A549 (cell line): Measurements from ENCODE around the gene GLRA3. TPM values are rescaled to one million over a fixed set of nuclear protein-coding genes. Genes with fewer than 3 reads are reported as not detected.

Source experiments
- ATAC-seq, 2 experiments: fragments of 200-7000 bp in 1 of 2; fragments of >200 bp in 1 of 2; cut with Nextera tagmentation in 1 of 2; cut with Tn5 transposase in 1 of 2; 3 replicates each; pipeline versions ENCODE4 v1.8.0 to v1.9.1; 2018 to 2020; ENCODE audit warnings: mild to moderate bottlenecking in 1 of 2, moderate library complexity in 1 of 2
- CTCF ChIA-PET: fragments of 300-600 bp; sonication (Branson Sonifier 250); formaldehyde crosslinking; extraction: SDS; loops from one replicate; lab custom pipeline; 2021; ENCODE audit warnings: antibody characterized with exemption, inconsistent platforms; lab: Yijun Ruan, JAX
- POLR2A ChIA-PET: fragments of 350-600 bp; formaldehyde crosslinking; extraction: SDS; loops from one replicate; lab custom pipeline; 2021; ENCODE audit warnings: antibody characterized with exemption, inconsistent platforms; lab: Yijun Ruan, JAX
- DNase-seq, 2 experiments: peaks; one replicate each; pipeline versions ENCODE4 v3.0.0 to v3.0.0-alpha.2; 2011 to 2016; ENCODE audit warnings: low read depth in 1 of 2, low spot score in 1 of 2
- FAIRE-seq: peaks from 2 replicates; lab custom pipeline; 2011; peaks lifted over from hg19 to GRCh38; lab: Jason Lieb, UNC
- H3K27ac ChIP-seq, 2 experiments: fragments of >200 bp; sonication (Bioruptor Twin); formaldehyde crosslinking; 3 replicates each; pipeline ENCODE4 v1.5.1; 2016 to 2017
- H3K4me1 ChIP-seq: fragments of >200 bp; sonication (Bioruptor Twin); formaldehyde crosslinking; 3 replicates; pipeline ENCODE4 v1.6.1; 2016
- H3K4me2 ChIP-seq: fragments of >200 bp; sonication (Bioruptor Twin); formaldehyde crosslinking; 3 replicates; pipeline ENCODE4 v1.6.1; 2016
- H3K4me3 ChIP-seq: fragments of >200 bp; sonication (Bioruptor Twin); formaldehyde crosslinking; 3 replicates; pipeline ENCODE4 v1.5.1; 2016
- H3K9me3 ChIP-seq: fragments of >200 bp; sonication (Bioruptor Twin); formaldehyde crosslinking; 3 replicates; pipeline ENCODE4 v1.6.1; 2016
- BCL3 ChIP-seq: fragments of >200 bp; sonication (Bioruptor Twin); formaldehyde crosslinking; IDR thresholded peaks from 3 replicates; pipeline ENCODE4 v1.6.1; 2016
- BHLHE40 ChIP-seq: IDR thresholded peaks from 2 replicates; pipeline ENCODE4 v1.6.1; 2012; ENCODE audit warnings: low read depth, low read length, inconsistent platforms
- CBX2 ChIP-seq: fragments of 200-600 bp; sonication (generic); IDR thresholded peaks from 2 replicates; pipeline ENCODE4 v1.6.1; 2016; ENCODE audit warnings: low read depth, mild to moderate bottlenecking, borderline replicate concordance
- CBX8 ChIP-seq: fragments of 200-600 bp; sonication (generic); IDR thresholded peaks from 2 replicates; pipeline ENCODE4 v1.6.1; 2016
- CHD2 ChIP-seq: fragments of 150-350 bp; IDR thresholded peaks from 2 replicates; pipeline ENCODE4 v1.6.1; 2014; ENCODE audit warnings: low read length; ENCODE audit not compliant: partially characterized antibody
- E2F6 ChIP-seq: IDR thresholded peaks from 2 replicates; pipeline ENCODE4 v1.6.1; 2012; ENCODE audit warnings: low read depth, borderline replicate concordance
- EP300 ChIP-seq, 2 experiments: fragments of >200 bp; sonication (Bioruptor Twin); formaldehyde crosslinking; IDR thresholded peaks; 2 replicates in 1 of 2; 3 replicates in 1 of 2; pipeline ENCODE4 v1.6.1; 2016 to 2017
- ESRRA ChIP-seq: fragments of 150-350 bp; IDR thresholded peaks from 2 replicates; pipeline ENCODE4 v1.6.1; 2014; ENCODE audit warnings: mild to moderate bottlenecking, low read length, borderline replicate concordance
- GATA3 ChIP-seq: IDR thresholded peaks from 2 replicates; pipeline ENCODE4 v1.6.1; 2012; ENCODE audit warnings: borderline replicate concordance
- HEYL ChIP-seq: fragments of 250-450 bp; sonication (Bioruptor Pico); IDR thresholded peaks from 2 replicates; pipeline ENCODE4 v1.8.0; 2021; ENCODE audit warnings: mild to moderate bottlenecking, moderate library complexity
- HOXB13 ChIP-seq: fragments of 250-450 bp; sonication (Bioruptor Pico); IDR thresholded peaks from 2 replicates; pipeline ENCODE4 v1.5.0; 2020; ENCODE audit warnings: low read depth, mild to moderate bottlenecking, moderate library complexity
- JUNB ChIP-seq: fragments of >200 bp; sonication (Bioruptor Twin); formaldehyde crosslinking; IDR thresholded peaks from 2 replicates; pipeline ENCODE4 v1.6.1; 2016
- KDM5A ChIP-seq: fragments of 200-600 bp; sonication (generic); IDR thresholded peaks from 2 replicates; pipeline ENCODE4 v1.6.1; 2016; ENCODE audit warnings: antibody characterized with exemption, mild to moderate bottlenecking
- MAZ ChIP-seq: fragments of 150-350 bp; IDR thresholded peaks from 2 replicates; pipeline ENCODE4 v1.6.1; 2014; ENCODE audit warnings: antibody characterized with exemption, low read depth, low read length, borderline replicate concordance
- MYC ChIP-seq: IDR thresholded peaks from 2 replicates; pipeline ENCODE4 v1.6.1; 2012; ENCODE audit warnings: mild to moderate bottlenecking, inconsistent platforms, low read length, improper control_type of control experiment, borderline replicate concordance
- NFE2L2 ChIP-seq: fragments of 150-350 bp; conservative IDR thresholded peaks from 2 replicates; pipeline ENCODE4 v1.6.1; 2014; ENCODE audit warnings: low read length
- NPAS2 ChIP-seq: fragments of 250-450 bp; sonication (Bioruptor Pico); IDR thresholded peaks from 2 replicates; pipeline ENCODE4 v1.8.0; 2022; ENCODE audit warnings: mild to moderate bottlenecking, moderate library complexity, borderline replicate concordance
- RARB ChIP-seq: fragments of 250-450 bp; sonication (Bioruptor Pico); IDR thresholded peaks from 2 replicates; pipeline ENCODE4 v1.8.0; 2021; ENCODE audit warnings: mild to moderate bottlenecking, moderate library complexity
- RNF2 ChIP-seq: fragments of 200-600 bp; sonication (generic); IDR thresholded peaks from 2 replicates; pipeline ENCODE4 v1.6.1; 2016; ENCODE audit warnings: low read depth, mild to moderate bottlenecking, antibody characterized with exemption, moderate library complexity, borderline replicate concordance
- SREBF2 ChIP-seq: fragments of 450-650 bp; IDR thresholded peaks from 2 replicates; pipeline ENCODE4 v1.6.1; 2014; ENCODE audit warnings: mild to moderate bottlenecking, moderate library complexity
- TFCP2L1 ChIP-seq: fragments of 250-450 bp; sonication (Bioruptor Pico); IDR thresholded peaks from 2 replicates; pipeline ENCODE4 v1.5.0; 2021; ENCODE audit warnings: mild to moderate bottlenecking
- ZFP36 ChIP-seq: fragments of 450-650 bp; IDR thresholded peaks from 2 replicates; pipeline ENCODE4 v1.6.1; 2014; ENCODE audit warnings: borderline replicate concordance; ENCODE audit not compliant: partially characterized antibody
- ZNF302 ChIP-seq: fragments of 250-450 bp; sonication (Bioruptor Pico); IDR thresholded peaks from 2 replicates; pipeline ENCODE4 v1.9.0; 2021; ENCODE audit warnings: inconsistent platforms, mild to moderate bottlenecking, moderate library complexity
- ZSCAN20 ChIP-seq: fragments of 250-450 bp; sonication (Bioruptor Pico); IDR thresholded peaks from 2 replicates; pipeline ENCODE4 v1.8.0; 2022; ENCODE audit warnings: mild to moderate bottlenecking, moderate library complexity
- WGBS: methylation state at CpG from one replicate; pipeline ENCODE4 v1.1.6; 2017; ENCODE audit errors: missing lambda C conversion rate; 5-methylcytosine and 5-hydroxymethylcytosine counted together
- polyA plus RNA-seq, 4 experiments: library from polyadenylated mRNA; depleted of rRNA in 3 of 4; stranded (reverse); fragments of >200 nt; fragmentation: RNase III in 1 of 4; extraction: RNeasy Plus Mini Kit Qiagen cat#74134 plus additional on column Dnase treatment in 1 of 4; gene quantifications; 2 replicates in 3 of 4; 3 replicates in 1 of 4; pipeline ENCODE4 v1.2.3, GENCODE V29; 2011 to 2017
- TF ChIP-seq, protein P1 (sequence below): fragments of >200 bp; sonication (Bioruptor Twin); formaldehyde crosslinking; IDR thresholded peaks from 2 replicates; pipeline ENCODE4 v1.6.1; 2016
- TF ChIP-seq, protein P2 (sequence below): IDR thresholded peaks from 2 replicates; pipeline ENCODE4 v1.6.1; 2012
- TF ChIP-seq, protein P3 (sequence below): fragments of 250-450 bp; sonication (Bioruptor Pico); IDR thresholded peaks from 2 replicates; pipeline ENCODE4 v1.5.0; 2020; ENCODE audit warnings: low read depth, mild to moderate bottlenecking, moderate library complexity

The GLRA3 gene
- polyA plus RNA-seq, 2 of the 4 experiments (the other 2 are of a cell fraction) = 0.01 to 0.04 TPM

- no peaks in the 10 kb centered on the region for H3K9me3 ChIP-seq
- ChIA-PET POLR2A (no interaction called here), CTCF (interaction anchor here (0.6 to 1.2 kb wide), 2 partner anchors 36 to 260 kb away, joined by 4 to 5 read pairs; no protein-coding TSS in a partner anchor)
- 91% methylated on average over 1 of the region's 1 CpG for WGBS
- DNase-seq (no peak), FAIRE-seq (no peak), ATAC-seq (no peak)
- H3K4me1 ChIP-seq = peaks cover 6% of the 10 kb centered on the region; the same call in 2 of the 3 replicates
- H3K4me3 ChIP-seq = no peak overlapping the region
- TF ChIP-seq EP300 (IDR thresholded peaks at IDR 0.05) (no peak), NFE2L2 (no peak), JUNB (no peak), SREBF2 (no peak)
- no peak overlapping the region for H3K4me2 ChIP-seq
- no peak overlapping the region for H3K27ac ChIP-seq
Measured at GRCh38 chr4:174596513-174596912, 232.5 kb downstream of the GLRA3 start.

DNA sequence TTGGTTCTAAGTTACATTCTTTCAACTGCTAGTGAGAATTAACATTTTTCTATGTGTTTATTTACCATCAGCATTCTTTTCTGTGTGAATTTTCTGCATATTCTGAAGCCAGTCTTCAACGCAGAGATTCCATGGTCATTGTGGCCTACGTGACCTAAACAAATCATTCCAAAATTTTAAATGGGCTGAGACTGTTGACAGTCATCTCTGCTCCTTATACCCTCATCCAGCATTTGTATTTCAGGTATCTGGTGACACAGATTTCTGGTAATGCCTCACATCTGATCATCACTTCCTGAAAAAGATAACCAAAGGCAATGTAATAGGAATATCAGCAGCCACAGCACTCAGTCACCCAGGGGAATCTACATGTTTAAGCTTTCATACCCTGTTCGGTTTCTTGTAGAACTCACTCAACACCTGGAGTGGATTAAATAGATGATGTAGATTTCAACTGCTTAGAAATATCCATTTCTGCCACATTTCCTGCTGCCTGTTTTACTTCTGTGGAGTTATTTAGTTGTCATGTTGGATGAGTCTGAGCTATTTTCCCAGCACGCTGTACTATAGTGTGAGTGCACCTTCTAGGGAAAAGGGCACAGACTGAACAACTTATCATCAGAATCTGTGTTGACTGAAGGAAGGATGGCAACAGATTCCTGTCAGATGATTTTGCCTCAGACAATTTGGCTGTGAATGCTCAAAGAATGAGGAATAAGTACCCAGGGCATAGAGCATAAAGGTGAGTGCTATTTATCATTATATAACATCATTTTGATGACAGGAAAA, 233.7 kb downstream of the GLRA3 start:
- 82% methylated on average over 4 of the region's 4 CpGs for WGBS
- peak overlapping the region in 1 of 2 experiments; percentile 34; a peak in 1 of 6 replicates for H3K27ac ChIP-seq
- H3K4me1 ChIP-seq = peaks cover 6% of the 10 kb centered on the region; the same call in 2 of the 3 replicates
- DNase-seq = no peak
- POLR2A ChIA-PET = no interaction called here
- no peak for FAIRE-seq
- no peak overlapping the region for H3K4me3 ChIP-seq
- H3K9me3 ChIP-seq = no peaks in the 10 kb centered on the region
- no peak overlapping the region for H3K4me2 ChIP-seq
- CTCF ChIA-PET = no interaction called here
- TF ChIP-seq CBX2 (no peak), BHLHE40 (no peak), MAZ (no peak), GATA3 (no peak), NPAS2 (CRISPR knock-in tag) (no peak), E2F6 (no peak), BCL3 (no peak), RARB (CRISPR knock-in tag) (no peak)
- no peak for ATAC-seq

- WGBS = 87% methylated on average over 3 of the region's 3 CpGs
- ATAC-seq = no peak
- H3K4me1 ChIP-seq = peaks cover 6% of the 10 kb centered on the region; the same call in 2 of the 3 replicates
- TF ChIP-seq HOXB13 (CRISPR knock-in tag) (no peak), CBX2 (no peak), JUNB (no peak), CBX8 (no peak), RARB (CRISPR knock-in tag) (no peak), ZFP36 (no peak), CHD2 (no peak), KDM5A (no peak), HEYL (no peak), ESRRA (no peak), ZNF302 (CRISPR knock-in tag) (no peak), GATA3 (no peak), TFCP2L1 (CRISPR knock-in tag) (no peak), RNF2 (no peak), ZSCAN20 (CRISPR knock-in tag) (no peak), MYC (no peak), SREBF2 (no peak)
- TF ChIP-seq, protein P1, sequence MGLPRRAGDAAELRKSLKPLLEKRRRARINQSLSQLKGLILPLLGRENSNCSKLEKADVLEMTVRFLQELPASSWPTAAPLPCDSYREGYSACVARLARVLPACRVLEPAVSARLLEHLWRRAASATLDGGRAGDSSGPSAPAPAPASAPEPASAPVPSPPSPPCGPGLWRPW = no peak
- TF ChIP-seq, protein P2, sequence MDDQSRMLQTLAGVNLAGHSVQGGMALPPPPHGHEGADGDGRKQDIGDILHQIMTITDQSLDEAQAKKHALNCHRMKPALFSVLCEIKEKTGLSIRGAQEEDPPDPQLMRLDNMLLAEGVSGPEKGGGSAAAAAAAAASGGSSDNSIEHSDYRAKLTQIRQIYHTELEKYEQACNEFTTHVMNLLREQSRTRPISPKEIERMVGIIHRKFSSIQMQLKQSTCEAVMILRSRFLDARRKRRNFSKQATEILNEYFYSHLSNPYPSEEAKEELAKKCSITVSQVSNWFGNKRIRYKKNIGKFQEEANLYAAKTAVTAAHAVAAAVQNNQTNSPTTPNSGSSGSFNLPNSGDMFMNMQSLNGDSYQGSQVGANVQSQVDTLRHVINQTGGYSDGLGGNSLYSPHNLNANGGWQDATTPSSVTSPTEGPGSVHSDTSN = no peak
- TF ChIP-seq, protein P3, sequence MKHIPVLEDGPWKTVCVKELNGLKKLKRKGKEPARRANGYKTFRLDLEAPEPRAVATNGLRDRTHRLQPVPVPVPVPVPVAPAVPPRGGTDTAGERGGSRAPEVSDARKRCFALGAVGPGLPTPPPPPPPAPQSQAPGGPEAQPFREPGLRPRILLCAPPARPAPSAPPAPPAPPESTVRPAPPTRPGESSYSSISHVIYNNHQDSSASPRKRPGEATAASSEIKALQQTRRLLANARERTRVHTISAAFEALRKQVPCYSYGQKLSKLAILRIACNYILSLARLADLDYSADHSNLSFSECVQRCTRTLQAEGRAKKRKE (CRISPR knock-in tag) = no peak
- TF ChIP-seq, all 56 proteins: peak for 0
- ChIA-PET CTCF (no interaction called here), POLR2A (no interaction called here)
- FAIRE-seq = no peak
- Histone ChIP-seq H3K4me3 (no peak overlapping the region), H3K27ac (no peak overlapping the region), H3K4me2 (no peak overlapping the region), H3K9me3 (no peaks in the 10 kb centered on the region)
- no peak for DNase-seq
Measured at GRCh38 chr4:174593701-174594100, 235.3 kb downstream of the GLRA3 start.
